ENCODE data around the gene ZNF275.

DNA sequence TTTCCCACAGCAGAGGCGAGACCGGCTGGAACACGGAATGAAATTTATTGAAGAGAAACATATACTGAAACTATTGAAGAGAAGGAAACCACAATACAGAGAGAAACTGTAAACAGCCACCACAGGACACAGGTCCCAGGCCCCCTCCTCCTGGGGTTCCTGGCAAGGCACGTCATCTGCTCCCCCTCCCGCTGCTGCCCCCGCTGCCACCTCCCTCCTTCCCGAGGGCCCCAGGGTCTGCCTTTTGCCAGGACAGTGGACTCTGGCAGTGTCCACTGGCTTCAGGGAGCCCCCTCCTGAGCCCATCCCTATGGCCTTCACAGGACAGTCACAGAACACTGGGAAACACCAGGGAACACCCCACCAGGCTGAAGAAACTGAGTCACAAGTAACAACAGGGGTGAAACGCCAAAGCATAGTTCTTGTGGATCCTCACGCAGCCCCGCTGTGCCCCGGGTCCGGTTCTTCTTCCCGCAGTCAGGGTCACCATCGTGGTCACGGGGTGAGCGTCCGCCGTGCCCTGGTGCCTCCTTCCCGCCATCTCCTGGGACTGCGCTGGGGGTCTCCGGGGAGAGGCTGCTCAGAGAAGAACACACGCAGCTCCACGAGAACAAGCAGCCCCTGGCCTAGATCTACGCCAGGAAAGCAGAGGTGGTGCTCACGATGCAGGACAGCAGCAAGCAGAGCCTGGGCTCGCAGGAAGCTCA lies 61.8 kb downstream of the ZNF275 start:
- TF ChIP-seq, protein P1, sequence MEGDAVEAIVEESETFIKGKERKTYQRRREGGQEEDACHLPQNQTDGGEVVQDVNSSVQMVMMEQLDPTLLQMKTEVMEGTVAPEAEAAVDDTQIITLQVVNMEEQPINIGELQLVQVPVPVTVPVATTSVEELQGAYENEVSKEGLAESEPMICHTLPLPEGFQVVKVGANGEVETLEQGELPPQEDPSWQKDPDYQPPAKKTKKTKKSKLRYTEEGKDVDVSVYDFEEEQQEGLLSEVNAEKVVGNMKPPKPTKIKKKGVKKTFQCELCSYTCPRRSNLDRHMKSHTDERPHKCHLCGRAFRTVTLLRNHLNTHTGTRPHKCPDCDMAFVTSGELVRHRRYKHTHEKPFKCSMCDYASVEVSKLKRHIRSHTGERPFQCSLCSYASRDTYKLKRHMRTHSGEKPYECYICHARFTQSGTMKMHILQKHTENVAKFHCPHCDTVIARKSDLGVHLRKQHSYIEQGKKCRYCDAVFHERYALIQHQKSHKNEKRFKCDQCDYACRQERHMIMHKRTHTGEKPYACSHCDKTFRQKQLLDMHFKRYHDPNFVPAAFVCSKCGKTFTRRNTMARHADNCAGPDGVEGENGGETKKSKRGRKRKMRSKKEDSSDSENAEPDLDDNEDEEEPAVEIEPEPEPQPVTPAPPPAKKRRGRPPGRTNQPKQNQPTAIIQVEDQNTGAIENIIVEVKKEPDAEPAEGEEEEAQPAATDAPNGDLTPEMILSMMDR (IDR thresholded peaks at IDR 0.05), result no peak
- TF ChIP-seq POLR2A (IDR thresholded peaks at IDR 0.05), result no peak
